Measurements from ENCODE around the gene ABCB8. TPM values are rescaled to one million over a fixed set of nuclear protein-coding genes. Genes with fewer than 3 reads are reported as not detected.

Gene ABCB8
- total RNA-seq, 1 donor from 2014 or later, result 38.1 TPM

DNA sequence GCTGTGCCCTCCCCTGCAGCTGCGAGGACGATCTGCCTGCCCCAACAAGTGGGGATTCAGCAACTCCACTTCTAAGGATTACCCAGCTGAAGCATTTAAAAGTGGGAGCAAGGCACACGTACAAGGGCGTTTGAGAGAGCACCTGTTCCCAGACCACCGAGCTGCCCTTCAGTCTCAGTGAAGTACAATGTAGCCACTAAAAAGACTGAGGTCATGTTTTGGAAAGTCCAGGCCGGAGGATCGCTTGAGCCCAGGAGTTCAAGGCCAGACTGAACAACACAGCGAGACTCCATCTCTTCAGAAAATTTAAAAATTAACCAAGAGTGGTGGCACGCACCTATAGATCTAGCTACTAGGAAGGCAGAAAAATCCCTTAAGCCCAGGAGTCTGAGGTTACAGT lies 22.7 kb upstream of the ABCB8 start:
- Mint-ChIP-seq H3K4me1 (ENCODE audit: unreplicated experiment) (peaks cover 16% of the 10 kb centered on the region), H3K27ac (ENCODE audit: unreplicated experiment) (no peak overlapping the region), H3K36me3 (ENCODE audit: unreplicated experiment) (no peaks in the 10 kb centered on the region), H3K27me3 (ENCODE audit: unreplicated experiment) (peaks cover 20% of the 10 kb centered on the region), H3K9me3 (ENCODE audit: unreplicated experiment) (no peaks in the 10 kb centered on the region), H3K4me3 (ENCODE audit: unreplicated experiment) (no peak overlapping the region)
- TF ChIP-seq, protein P1, sequence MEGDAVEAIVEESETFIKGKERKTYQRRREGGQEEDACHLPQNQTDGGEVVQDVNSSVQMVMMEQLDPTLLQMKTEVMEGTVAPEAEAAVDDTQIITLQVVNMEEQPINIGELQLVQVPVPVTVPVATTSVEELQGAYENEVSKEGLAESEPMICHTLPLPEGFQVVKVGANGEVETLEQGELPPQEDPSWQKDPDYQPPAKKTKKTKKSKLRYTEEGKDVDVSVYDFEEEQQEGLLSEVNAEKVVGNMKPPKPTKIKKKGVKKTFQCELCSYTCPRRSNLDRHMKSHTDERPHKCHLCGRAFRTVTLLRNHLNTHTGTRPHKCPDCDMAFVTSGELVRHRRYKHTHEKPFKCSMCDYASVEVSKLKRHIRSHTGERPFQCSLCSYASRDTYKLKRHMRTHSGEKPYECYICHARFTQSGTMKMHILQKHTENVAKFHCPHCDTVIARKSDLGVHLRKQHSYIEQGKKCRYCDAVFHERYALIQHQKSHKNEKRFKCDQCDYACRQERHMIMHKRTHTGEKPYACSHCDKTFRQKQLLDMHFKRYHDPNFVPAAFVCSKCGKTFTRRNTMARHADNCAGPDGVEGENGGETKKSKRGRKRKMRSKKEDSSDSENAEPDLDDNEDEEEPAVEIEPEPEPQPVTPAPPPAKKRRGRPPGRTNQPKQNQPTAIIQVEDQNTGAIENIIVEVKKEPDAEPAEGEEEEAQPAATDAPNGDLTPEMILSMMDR (IDR thresholded peaks at IDR 0.05), result no peak
- no peak for DNase-seq (ENCODE audit: extremely low spot score, unreplicated experiment)

DNA sequence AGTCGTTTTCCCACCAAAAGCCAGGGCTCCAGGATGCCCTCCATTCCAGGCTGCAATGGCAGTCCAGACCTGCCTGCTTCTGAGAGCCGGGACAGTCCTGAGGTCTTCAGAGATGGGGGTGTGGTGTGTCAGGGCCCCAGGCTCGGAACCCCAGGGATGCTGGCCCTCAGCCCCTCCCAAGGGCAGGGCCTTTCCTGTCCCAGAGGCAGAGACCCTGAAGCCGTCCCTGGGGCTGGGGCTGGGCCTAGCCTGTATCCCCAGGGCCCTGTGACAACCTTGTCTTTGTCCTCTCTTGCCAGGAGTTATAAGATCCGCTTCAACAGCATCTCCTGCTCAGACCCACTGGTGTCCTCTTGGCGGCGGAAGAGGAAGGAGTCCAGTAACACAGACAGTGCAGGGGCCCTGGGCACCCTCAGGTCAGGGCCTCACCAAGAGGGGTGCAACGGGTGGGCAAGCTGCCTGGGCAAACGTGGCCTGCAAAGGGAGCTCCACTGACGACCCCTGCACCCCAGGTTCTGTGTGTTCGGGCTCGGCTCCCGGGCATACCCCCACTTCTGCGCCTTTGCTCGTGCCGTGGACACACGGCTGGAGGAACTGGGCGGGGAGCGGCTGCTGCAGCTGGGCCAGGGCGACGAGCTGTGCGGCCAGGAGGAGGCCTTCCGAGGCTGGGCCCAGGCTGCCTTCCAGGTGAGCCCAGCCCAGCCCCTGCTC lies 21.5 kb upstream of the ABCB8 start:
- no peak for DNase-seq (ENCODE audit: extremely low spot score, unreplicated experiment)
- Mint-ChIP-seq H3K9me3 (ENCODE audit: unreplicated experiment) (no peaks in the 10 kb centered on the region), H3K4me1 (ENCODE audit: unreplicated experiment) (peaks cover 17% of the 10 kb centered on the region), H3K27me3 (ENCODE audit: unreplicated experiment) (peaks cover 20% of the 10 kb centered on the region), H3K36me3 (ENCODE audit: unreplicated experiment) (no peaks in the 10 kb centered on the region), H3K27ac (ENCODE audit: unreplicated experiment) (no peak overlapping the region), H3K4me3 (ENCODE audit: unreplicated experiment) (no peak overlapping the region)
- TF ChIP-seq, protein P1 (IDR thresholded peaks at IDR 0.05), result no peak

DNA sequence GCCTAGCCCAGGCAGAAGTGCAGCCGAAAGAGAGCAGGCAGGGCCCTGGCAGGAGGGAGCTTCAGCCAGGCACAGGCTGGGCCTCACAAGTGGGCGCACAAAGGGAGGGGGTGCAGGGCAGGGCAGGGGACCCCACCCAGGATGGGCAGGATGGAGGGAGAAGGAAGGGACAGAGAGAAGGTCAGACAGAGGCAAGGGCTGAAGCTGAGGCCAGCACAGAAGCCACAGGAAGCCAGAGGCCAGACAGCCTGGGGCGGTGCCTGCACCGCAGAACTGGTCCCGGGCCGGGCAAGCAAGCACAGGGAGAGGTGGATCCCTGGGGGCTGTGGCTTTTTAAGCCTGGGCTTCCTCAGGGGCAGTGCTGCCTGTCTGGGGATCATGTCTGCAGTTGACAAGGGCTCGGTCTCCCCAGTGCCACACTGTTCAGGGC lies 20.8 kb upstream of the ABCB8 start:
- Mint-ChIP-seq H3K9me3 (ENCODE audit: unreplicated experiment) (no peaks in the 10 kb centered on the region), H3K36me3 (ENCODE audit: unreplicated experiment) (no peaks in the 10 kb centered on the region), H3K27ac (ENCODE audit: unreplicated experiment) (no peak overlapping the region), H3K4me1 (ENCODE audit: unreplicated experiment) (peaks cover 22% of the 10 kb centered on the region), H3K27me3 (ENCODE audit: unreplicated experiment) (peaks cover 20% of the 10 kb centered on the region), H3K4me3 (ENCODE audit: unreplicated experiment) (no peak overlapping the region)
- DNase-seq (ENCODE audit: extremely low spot score, unreplicated experiment), result no peak
- TF ChIP-seq, protein P1 (IDR thresholded peaks at IDR 0.05), result no peak

DNA sequence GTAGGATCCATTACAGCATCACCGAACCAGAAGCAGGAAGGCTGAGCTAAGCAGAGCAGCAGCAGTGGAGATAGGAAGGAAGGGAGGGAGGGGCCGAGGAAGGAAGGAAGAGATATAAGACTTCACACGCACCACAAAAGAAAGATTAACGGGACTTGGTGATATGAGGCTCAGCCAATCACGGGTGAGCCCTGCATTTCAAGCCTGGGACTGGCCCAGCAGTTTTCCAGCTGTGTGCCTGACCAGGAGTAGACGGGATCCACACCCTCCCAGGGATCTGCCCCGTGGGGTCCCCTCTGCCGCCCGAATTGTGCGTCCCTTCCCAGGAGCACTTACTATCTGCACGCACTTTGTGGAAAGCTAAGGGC lies 20.1 kb upstream of the ABCB8 start:
- DNase-seq (ENCODE audit: extremely low spot score, unreplicated experiment), result no peak
- peaks cover 24% of the 10 kb centered on the region for H3K4me1 Mint-ChIP-seq (ENCODE audit: unreplicated experiment)
- peaks cover 19% of the 10 kb centered on the region for H3K27me3 Mint-ChIP-seq (ENCODE audit: unreplicated experiment)
- H3K36me3 Mint-ChIP-seq (ENCODE audit: unreplicated experiment), result no peaks in the 10 kb centered on the region
- no peak overlapping the region for H3K27ac Mint-ChIP-seq (ENCODE audit: unreplicated experiment)
- TF ChIP-seq, protein P1 (IDR thresholded peaks at IDR 0.05), result no peak
- H3K4me3 Mint-ChIP-seq (ENCODE audit: unreplicated experiment), result no peak overlapping the region
- H3K9me3 Mint-ChIP-seq (ENCODE audit: unreplicated experiment), result no peaks in the 10 kb centered on the region

DNA sequence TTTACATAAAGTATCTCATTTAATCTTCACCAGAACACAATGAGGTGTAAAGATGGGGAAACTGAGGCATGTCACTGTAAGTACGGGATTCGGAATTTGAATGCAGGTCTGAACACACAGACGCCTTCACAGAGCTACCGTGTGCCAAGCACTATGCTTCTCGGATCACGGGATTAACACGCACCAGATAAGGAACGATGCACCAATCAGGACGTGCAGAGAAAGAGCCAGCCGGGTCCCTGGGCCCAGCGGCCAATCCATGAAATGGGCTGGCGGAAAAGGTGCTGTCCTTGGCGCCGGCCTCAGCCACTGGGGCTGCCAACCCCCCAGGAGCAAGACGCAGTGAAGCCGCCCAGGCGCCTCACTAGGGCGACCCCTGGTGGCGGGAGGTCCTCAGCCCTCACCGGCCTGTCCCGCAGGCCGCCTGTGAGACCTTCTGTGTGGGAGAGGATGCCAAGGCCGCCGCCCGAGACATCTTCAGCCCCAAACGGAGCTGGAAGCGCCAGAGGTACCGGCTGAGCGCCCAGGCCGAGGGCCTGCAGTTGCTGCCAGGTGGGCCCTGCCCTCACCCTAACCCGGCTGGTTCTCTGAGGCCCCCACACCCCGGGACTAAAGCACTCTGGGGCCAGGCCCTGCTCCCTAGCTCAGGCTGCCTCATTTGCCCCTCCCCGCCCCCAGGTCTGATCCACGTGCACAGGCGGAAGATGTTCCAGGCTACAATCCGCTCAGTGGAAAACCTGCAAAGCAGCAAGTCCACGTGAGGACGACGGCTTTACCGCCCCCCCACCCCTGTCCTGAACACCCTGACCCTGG lies 19.5 kb upstream of the ABCB8 start:
- no peaks in the 10 kb centered on the region for H3K9me3 Mint-ChIP-seq (ENCODE audit: unreplicated experiment)
- TF ChIP-seq, protein P1 (IDR thresholded peaks at IDR 0.05), result peak; percentile 48
- H3K27me3 Mint-ChIP-seq (ENCODE audit: unreplicated experiment), result peaks cover 13% of the 10 kb centered on the region
- no peak overlapping the region for H3K4me3 Mint-ChIP-seq (ENCODE audit: unreplicated experiment)
- H3K36me3 Mint-ChIP-seq (ENCODE audit: unreplicated experiment), result no peaks in the 10 kb centered on the region
- no peak overlapping the region for H3K27ac Mint-ChIP-seq (ENCODE audit: unreplicated experiment)
- DNase-seq (ENCODE audit: extremely low spot score, unreplicated experiment), result no peak
- H3K4me1 Mint-ChIP-seq (ENCODE audit: unreplicated experiment), result peaks cover 24% of the 10 kb centered on the region

Measured in osteocyte (in vitro differentiated cells).